GM10248 (cell line): ENCODE results near the gene ESAM.

Experiments used
- CTCF ChIA-PET: fragments of 300-600 bp; sonication (Branson Sonifier 250); formaldehyde crosslinking; extraction: SDS; loops from one replicate; lab custom pipeline; 2021; ENCODE audit warnings: antibody characterized with exemption; lab: Yijun Ruan, JAX
- POLR2A ChIA-PET: fragments of 350-650 bp; sonication (Branson Sonifier 250); formaldehyde crosslinking; extraction: SDS; loops from one replicate; lab custom pipeline; 2020; ENCODE audit warnings: antibody characterized with exemption; lab: Yijun Ruan, JAX
- DNase-seq: peaks from one replicate; pipeline ENCODE4 v3.0.0; 2012; ENCODE audit errors: extremely low spot score
- CTCF ChIP-seq: IDR thresholded peaks from 2 replicates; pipeline ENCODE4 v1.5.1; 2012; ENCODE audit warnings: mild to moderate bottlenecking, low read depth; ENCODE audit errors: extremely low read depth, missing control alignments, control extremely low read depth

ESAM gene

GRCh38 chr11:124762105-124762623 is at the start of gene ESAM:
Gene ESAM (minus strand): TSS chr11:124762290. CDS start chr11:124762154, 136 bp downstream.
- peak; percentile 92 for DNase-seq
- ChIA-PET POLR2A (no interaction called here), CTCF (interaction anchor here (0.5 to 21.1 kb wide), 16 partner anchors 14 to 121 kb away, joined by 3 to 381 read pairs (median 4); partner anchors contain the start of genes MSANTD2, NRGN, SIAE and SPA17)
- no peak for TF ChIP-seq CTCF

- ChIA-PET CTCF (no interaction called here), POLR2A (no interaction called here)
- TF ChIP-seq CTCF = no peak
- DNase-seq = no peak
Observed at GRCh38 chr11:124811399-124812125, 49.5 kb upstream of the ESAM start.

GRCh38 chr11:124807660-124808270 is 45.7 kb upstream of the ESAM start:
- ChIA-PET CTCF (interaction anchor here (0.9 to 24.9 kb wide), 6 partner anchors 10 to 155 kb away, joined by 3 to 381 read pairs (median 6); partner anchors contain the start of gene ESAM), POLR2A (no interaction called here)
- no peak for DNase-seq
- no peak for TF ChIP-seq CTCF

GRCh38 chr11:124807201-124807600 is 45.1 kb upstream of the ESAM start:
- TF ChIP-seq CTCF = no peak
- ChIA-PET CTCF (interaction anchor here (0.9 to 24.9 kb wide), 5 partner anchors 13 to 154 kb away, joined by 3 to 381 read pairs (median 4); partner anchors contain the start of gene ESAM), POLR2A (no interaction called here)
- DNase-seq = no peak

GRCh38 chr11:124804884-124805283 is 42.8 kb upstream of the ESAM start:
- ChIA-PET POLR2A (no interaction called here), CTCF (interaction anchor here (1.2 to 24.9 kb wide), 7 partner anchors 9 to 136 kb away, joined by 4 to 381 read pairs (median 5); partner anchors contain the start of gene ESAM)
- TF ChIP-seq CTCF = no peak
- DNase-seq = no peak

- DNase-seq = no peak
- POLR2A ChIA-PET = no interaction called here
- no peak for TF ChIP-seq CTCF
- CTCF ChIA-PET = interaction anchor here (0.8 to 24.9 kb wide), 11 partner anchors 7 to 150 kb away, joined by 3 to 381 read pairs (median 3); partner anchors contain the start of gene ESAM
Observed at GRCh38 chr11:124801636-124802312, 39.7 kb upstream of the ESAM start.
